HepG2 (cell line): ENCODE data around the gene FBF1. TPM values are rescaled to one million over a fixed set of nuclear protein-coding genes. Genes with fewer than 3 reads are reported as not detected.

ENCODE experiments used
- BCL3 ChIP-seq: sonication (generic); formaldehyde crosslinking; IDR thresholded peaks from 2 replicates; pipeline ENCODE4 v1.5.1; 2020; ENCODE audit warnings: mild to moderate bottlenecking, missing genetic modification reagents, moderate library complexity
- BRF2 ChIP-seq: sonication (generic); formaldehyde crosslinking; IDR thresholded peaks from 2 replicates; pipeline ENCODE4 v1.8.1; 2022; ENCODE audit warnings: mild to moderate bottlenecking, missing genetic modification reagents
- CREBL2 ChIP-seq: sonication (generic); formaldehyde crosslinking; IDR thresholded peaks from 2 replicates; pipeline ENCODE4 v1.8.1; 2023; ENCODE audit warnings: missing genetic modification reagents, mild to moderate bottlenecking, borderline replicate concordance
- FIP1L1 ChIP-seq: fragments of 200-400 bp; formaldehyde crosslinking; IDR thresholded peaks from 2 replicates; pipeline ENCODE4 v1.6.1; 2018; ENCODE audit warnings: low read depth, mild to moderate bottlenecking, low read length, moderate library complexity, borderline replicate concordance; ENCODE audit not compliant: insufficient read depth
- HOMEZ ChIP-seq: IDR thresholded peaks from 2 replicates; pipeline ENCODE4 v1.6.1; 2016; ENCODE audit warnings: low read depth
- IRF9 ChIP-seq: sonication (generic); formaldehyde crosslinking; IDR thresholded peaks from 2 replicates; pipeline ENCODE4 v1.8.0; 2022; ENCODE audit warnings: missing genetic modification reagents, mild to moderate bottlenecking, borderline replicate concordance
- MATR3 ChIP-seq: sonication (generic); formaldehyde crosslinking; IDR thresholded peaks from 2 replicates; pipeline ENCODE4 v1.4.0; 2020; ENCODE audit warnings: missing genetic modification reagents
- MLLT10 ChIP-seq: sonication (generic); formaldehyde crosslinking; IDR thresholded peaks from 2 replicates; pipeline ENCODE4 v1.4.0; 2020; ENCODE audit warnings: missing genetic modification reagents
- NFIC ChIP-seq: IDR thresholded peaks from 2 replicates; pipeline ENCODE4 v1.6.1; 2012; ENCODE audit warnings: mild to moderate bottlenecking, low read length, inconsistent platforms
- THYN1 ChIP-seq: sonication (generic); formaldehyde crosslinking; IDR thresholded peaks from 2 replicates; pipeline ENCODE4 v1.8.1; 2023; ENCODE audit warnings: low read depth, mild to moderate bottlenecking, moderate library complexity, missing genetic modification reagents, borderline replicate concordance
- ZBTB42 ChIP-seq: sonication (generic); formaldehyde crosslinking; IDR thresholded peaks from 2 replicates; pipeline ENCODE4 v1.5.0; 2020; ENCODE audit warnings: mild to moderate bottlenecking, missing genetic modification reagents
- ZBTB7B ChIP-seq: sonication (generic); formaldehyde crosslinking; IDR thresholded peaks from 2 replicates; pipeline ENCODE4 v1.4.0; 2020; ENCODE audit warnings: missing genetic modification reagents
- ZFP37 ChIP-seq: sonication (generic); formaldehyde crosslinking; IDR thresholded peaks from 2 replicates; pipeline ENCODE4 v1.4.0; 2020; ENCODE audit warnings: missing genetic modification reagents, borderline replicate concordance
- ZFP90 ChIP-seq: sonication (generic); formaldehyde crosslinking; IDR thresholded peaks from 2 replicates; pipeline ENCODE4 v1.8.0; 2022; ENCODE audit warnings: missing genetic modification reagents, mild to moderate bottlenecking, inconsistent platforms, borderline replicate concordance
- ZGPAT ChIP-seq: IDR thresholded peaks from 2 replicates; pipeline ENCODE4 v1.6.1; 2016; ENCODE audit warnings: mild to moderate bottlenecking
- ZNF547 ChIP-seq: sonication (generic); formaldehyde crosslinking; IDR thresholded peaks from 2 replicates; pipeline ENCODE4 v1.5.1; 2020; ENCODE audit warnings: mild to moderate bottlenecking, missing genetic modification reagents
- ZNF574 ChIP-seq: sonication (generic); formaldehyde crosslinking; IDR thresholded peaks from 2 replicates; pipeline ENCODE4 v1.4.0; 2020; ENCODE audit warnings: missing genetic modification reagents
- ZNF670 ChIP-seq: sonication (generic); formaldehyde crosslinking; IDR thresholded peaks from 2 replicates; pipeline ENCODE4 v1.8.0; 2022; ENCODE audit warnings: mild to moderate bottlenecking, missing genetic modification reagents, borderline replicate concordance
- polyA plus RNA-seq, 8 experiments: library from polyadenylated mRNA; depleted of rRNA in 3 of 8; stranded (reverse) in 7 of 8; unstranded in 1 of 8; fragments of >200 nt; fragmentation: Illumina TruSeq in 4 of 8; extraction: Trizol in 4 of 8; gene quantifications; 2 replicates each; pipeline versions ENCODE4 v1.2.1 to v1.2.3, GENCODE V29; 2011 to 2016; ENCODE audit warnings: low read depth in 4 of 8, missing spikeins in 1 of 8, mixed read lengths in 1 of 8; ENCODE audit not compliant: insufficient read depth in 1 of 8
- total RNA-seq, 5 experiments: library from RNA; depleted of rRNA; stranded (reverse); fragments of >200 nt; fragmentation: Illumina TruSeq; extraction: Trizol; gene quantifications; 2 replicates each; pipeline ENCODE4 v1.2.3, GENCODE V29; 2016; ENCODE audit warnings: low read depth in 1 of 5

The FBF1 gene
- total and polyA plus RNA-seq, 2 of the 13 experiments (the other 11 are each of a cell fraction or from before 2014, with no cell fraction given) = 2.4 to 8.1 TPM

GRCh38 chr17:75940727-75941441 lies at the start of gene FBF1 (continued):
- TF ChIP-seq ZBTB7B (CRISPR knock-in tag) (peak; percentile 89; the same call in 1 of the 2 replicates), HOMEZ (CRISPR knock-in tag) (peak; percentile 83; the same call in 1 of the 2 replicates), ZNF547 (CRISPR knock-in tag) (peak; percentile 92), FIP1L1 (peak; percentile 98), NFIC (no peak), ZNF670 (CRISPR knock-in tag) (no peak), ZFP90 (CRISPR knock-in tag) (peak; percentile 86; the same call in 1 of the 2 replicates), BRF2 (CRISPR knock-in tag) (peak; percentile 91; the same call in 1 of the 2 replicates), CREBL2 (CRISPR knock-in tag) (no peak), ZGPAT (CRISPR knock-in tag) (peak; percentile 98), ZFP37 (CRISPR knock-in tag) (peak; percentile 79; the same call in 1 of the 2 replicates), THYN1 (no peak), BCL3 (CRISPR knock-in tag) (peak; percentile 76; the same call in 1 of the 2 replicates), MATR3 (CRISPR knock-in tag) (no peak), MLLT10 (no peak), IRF9 (peak; percentile 95; the same call in 1 of the 2 replicates), ZBTB42 (0 out of 2 replicates have a peak, but pooled peaks have one; percentile 80), ZNF574 (CRISPR knock-in tag) (peak; percentile 95)
